ENCODE measurements around the gene TMIGD3. TPM values are rescaled to one million over a fixed set of nuclear protein-coding genes. Genes with fewer than 3 reads are reported as not detected.
A peak's percentile ranks its signal among the peaks of the same experiment; 100 is the strongest.

TMIGD3 gene
- total and polyA plus RNA-seq, 2 of the 4 experiments (the other 2 are of a cell fraction): under 0.01 to 0.12 TPM

DNA sequence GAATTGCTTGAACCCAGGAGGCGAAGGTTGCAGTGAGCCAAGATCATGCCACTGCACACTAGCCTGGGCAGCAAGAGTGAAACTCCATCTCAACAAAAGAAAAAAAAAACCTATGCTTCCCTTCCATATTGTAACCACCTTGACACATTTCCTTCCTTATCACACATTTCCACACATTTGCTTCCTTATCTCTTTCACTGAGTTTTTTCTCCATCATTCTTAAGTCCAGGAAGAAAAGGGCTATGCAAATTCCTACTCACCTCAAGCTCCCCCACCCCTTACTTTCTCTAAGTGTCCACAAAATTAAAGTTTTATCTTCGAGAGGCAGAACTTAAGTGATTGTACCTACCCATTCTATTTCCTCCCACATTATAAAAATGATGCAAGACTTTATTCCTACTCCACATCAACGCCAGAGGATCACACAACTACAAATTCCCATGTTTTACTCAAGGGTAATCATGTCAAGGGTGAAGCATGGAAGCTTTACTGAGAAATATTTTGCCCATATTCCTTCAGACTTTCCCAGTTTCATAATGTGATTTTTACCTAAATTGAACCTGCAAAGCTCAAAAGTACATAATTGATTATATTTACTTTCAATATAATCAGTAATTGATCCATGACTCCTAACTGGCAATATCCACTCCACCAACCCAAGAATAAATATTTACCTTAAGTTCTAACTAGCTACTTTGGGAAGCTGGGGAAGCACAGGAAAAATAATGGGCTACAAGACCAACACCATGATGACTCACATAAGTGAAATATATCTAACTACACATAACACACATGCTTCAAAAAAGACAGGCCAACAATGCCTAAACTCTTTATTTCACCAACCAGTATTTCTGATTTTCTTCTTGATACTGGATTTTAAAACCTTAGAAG, 63.7 kb downstream of the TMIGD3 start:
- H4K91ac ChIP-seq (ENCODE audit: insufficient read depth, low read depth, low read length): no peak overlapping the region
- no peak overlapping the region for H2AK9ac ChIP-seq (replicated peaks; ENCODE audit: low read depth, low read length, poor library complexity)
- DNase-seq (peak; percentile 17), ATAC-seq (ENCODE audit: low read depth) (no peak; the same call in 1 of the 2 replicates)
- no peaks in the 10 kb centered on the region for H3K9me3 ChIP-seq (ENCODE audit: control insufficient read depth, insufficient read depth, low read length)
- CTCF ChIA-PET: interaction anchor here (0.7 to 1.5 kb wide), 2 partner anchors 40 to 217 kb away, joined by 3 read pairs; no protein-coding TSS in a partner anchor
- H2BK5ac ChIP-seq (ENCODE audit: low read depth, low read length, poor library complexity, severe bottlenecking): peak overlapping the region; percentile 3
- no peak overlapping the region for H2AFZ ChIP-seq (replicated peaks; ENCODE audit: low read length, poor library complexity)
- WGBS, 2 experiments (ENCODE audit: extremely low coverage in 2 of 2, insufficient read length in 1 of 2): no CpG with 5 or more reads among the region's 3 CpGs
- no peak overlapping the region for H3K23ac ChIP-seq (ENCODE audit: low read depth, low read length)
- H3K27ac ChIP-seq (ENCODE audit: insufficient read depth, low read length): no peak overlapping the region
- H3K4me1 ChIP-seq (ENCODE audit: control insufficient read depth, insufficient read depth, low read length): peaks cover 5% of the 10 kb centered on the region
- H4K5ac ChIP-seq (ENCODE audit: low read depth, low read length): no peak overlapping the region
- H3K36me3 ChIP-seq (ENCODE audit: control insufficient read depth, insufficient read depth, low read length): peaks cover 34% of the 10 kb centered on the region
- no peak overlapping the region for H4K8ac ChIP-seq (ENCODE audit: low read depth in 2 of 2, low read length in 2 of 2)
- intact Hi-C loops (cut with micrococcal nuclease): no loop called here
- H3K79me1 ChIP-seq (ENCODE audit: low read depth in 1 of 2, low read length in 2 of 2): peaks cover 6 to 14% of the 10 kb centered on the region in 2 experiments; a peak in 3 of 4 replicates
- in situ Hi-C loops (cut with MboI; ENCODE audit: low sequenced_read_pairs): no loop called here
- no peak overlapping the region for H2BK15ac ChIP-seq (ENCODE audit: low read depth, low read length)
- TF ChIP-seq CEBPB (IDR thresholded peaks at IDR 0.05; ENCODE audit: low read depth, low read length): 0 out of 2 replicates have a peak, but pooled peaks have one; percentile 13
- TF ChIP-seq, protein P1, sequence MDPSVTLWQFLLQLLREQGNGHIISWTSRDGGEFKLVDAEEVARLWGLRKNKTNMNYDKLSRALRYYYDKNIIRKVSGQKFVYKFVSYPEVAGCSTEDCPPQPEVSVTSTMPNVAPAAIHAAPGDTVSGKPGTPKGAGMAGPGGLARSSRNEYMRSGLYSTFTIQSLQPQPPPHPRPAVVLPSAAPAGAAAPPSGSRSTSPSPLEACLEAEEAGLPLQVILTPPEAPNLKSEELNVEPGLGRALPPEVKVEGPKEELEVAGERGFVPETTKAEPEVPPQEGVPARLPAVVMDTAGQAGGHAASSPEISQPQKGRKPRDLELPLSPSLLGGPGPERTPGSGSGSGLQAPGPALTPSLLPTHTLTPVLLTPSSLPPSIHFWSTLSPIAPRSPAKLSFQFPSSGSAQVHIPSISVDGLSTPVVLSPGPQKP (IDR thresholded peaks at IDR 0.05; ENCODE audit: borderline replicate concordance, low read depth, low read length): no peak
- no peak overlapping the region for H3K14ac ChIP-seq (replicated peaks; ENCODE audit: low read depth, low read length)
- no peak overlapping the region for H3K9ac ChIP-seq (ENCODE audit: low read depth, low read length)
- H3K4me3 ChIP-seq (ENCODE audit: insufficient read depth, low read depth, low read length): no peak overlapping the region
- H2AK5ac ChIP-seq (ENCODE audit: low read depth, low read length): no peak overlapping the region
- H2BK20ac ChIP-seq (ENCODE audit: low read depth, low read length): no peak overlapping the region
- dilution Hi-C loops (cut with HindIII; ENCODE audit: low sequenced_read_pairs, unreplicated experiment): no loop called here
- H3K4me2 ChIP-seq (ENCODE audit: low read depth, low read length): no peak overlapping the region
- H2BK120ac ChIP-seq (ENCODE audit: low read depth, low read length): no peak overlapping the region
- BruUV-seq (replicated peaks): no TSS peak
- H4K20me1 ChIP-seq (ENCODE audit: insufficient read depth, low read length): no peaks in the 10 kb centered on the region
- H3K4ac ChIP-seq (ENCODE audit: low read depth, low read length): no peak overlapping the region
- no peak overlapping the region for H3K56ac ChIP-seq (ENCODE audit: extremely low read depth, insufficient read depth, low read length)
- POLR2A ChIA-PET (ENCODE audit: unreplicated experiment): no interaction called here
- no peaks in the 10 kb centered on the region for H3K27me3 ChIP-seq (ENCODE audit: control insufficient read depth, insufficient read depth, low read length)
- H3K9me1 ChIP-seq (ENCODE audit: insufficient read depth, low read length): peaks cover 4% of the 10 kb centered on the region; the same call in 1 of the 2 replicates
- no peak overlapping the region for H3K18ac ChIP-seq (ENCODE audit: low read depth, low read length)
